Daoy (cell line): ENCODE results near the gene LRRTM4. TPM values are rescaled to one million over a fixed set of nuclear protein-coding genes. Genes with fewer than 3 reads are reported as not detected.
A peak's percentile ranks its signal among the peaks of the same experiment; 100 is the strongest.

ENCODE experiments used
- DNase-seq: peaks from one replicate; pipeline ENCODE4 v3.0.0-alpha.2; 2015; ENCODE audit warnings: low read depth
- total RNA-seq: library from RNA; depleted of rRNA; stranded (reverse); fragments of >200 nt; shearing (Covaris generic); gene quantifications from 2 replicates; pipeline ENCODE4 v1.2.3, GENCODE V29; 2014

LRRTM4 gene
- total RNA-seq, 1 experiment from 2014 or later, result 0.29 TPM

DNA sequence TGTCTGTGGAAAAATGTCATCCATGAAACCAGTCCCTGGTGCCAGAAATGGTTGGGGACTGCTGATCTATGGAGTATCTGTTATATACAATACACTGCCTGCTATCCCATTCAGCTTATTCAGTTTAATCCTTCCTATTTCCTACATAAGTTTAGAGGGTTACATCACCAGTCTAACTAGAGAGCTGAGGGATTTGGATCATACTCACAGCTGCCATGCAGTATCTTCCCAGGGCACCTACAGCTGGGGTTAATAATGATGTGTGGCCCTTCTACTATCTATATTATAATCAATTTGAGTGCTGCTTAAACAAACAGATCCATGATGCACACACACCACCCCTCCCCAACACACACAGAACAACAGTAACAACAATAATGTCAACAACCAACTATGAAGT is 524.0 kb downstream of the LRRTM4 start:
- no peak for DNase-seq

- DNase-seq, result no peak
Observed at GRCh38 chr2:76997296-76997695, 524.9 kb downstream of the LRRTM4 start.

DNA sequence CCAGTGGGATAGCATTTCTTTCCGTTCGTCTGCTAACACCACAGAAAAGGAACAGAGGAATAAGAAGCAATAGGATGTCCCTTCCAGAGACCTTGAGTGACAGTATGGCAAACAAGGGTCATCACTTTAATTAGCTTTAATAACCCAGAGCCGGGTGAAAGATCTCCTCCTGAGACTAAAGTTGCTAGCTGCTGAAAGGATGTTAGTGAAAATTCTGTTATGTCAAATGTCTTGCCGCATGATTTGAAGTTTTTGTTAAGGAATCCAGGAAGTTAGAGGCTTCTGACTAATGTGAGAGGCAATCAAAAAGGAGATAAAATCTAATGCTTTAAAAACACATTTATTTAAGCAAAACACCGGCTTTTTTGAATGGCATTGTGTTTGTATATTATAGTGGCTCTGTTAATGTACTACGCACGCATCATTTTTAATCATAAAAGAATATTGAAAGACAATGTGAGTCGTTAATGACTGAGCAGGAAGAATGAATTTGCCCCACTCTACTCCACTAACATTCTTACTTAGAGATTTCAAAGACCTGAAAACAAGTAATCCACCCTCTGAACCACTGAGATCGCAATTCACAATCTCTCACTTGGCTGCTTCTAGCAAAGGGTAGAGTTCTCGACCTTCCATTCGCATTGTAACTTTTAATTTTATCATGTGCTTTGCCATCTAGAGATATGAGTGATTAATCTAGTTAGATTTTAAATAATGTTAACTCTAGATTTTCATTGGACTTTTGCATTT is 536.6 kb downstream of the LRRTM4 start:
- no peak for DNase-seq

DNA sequence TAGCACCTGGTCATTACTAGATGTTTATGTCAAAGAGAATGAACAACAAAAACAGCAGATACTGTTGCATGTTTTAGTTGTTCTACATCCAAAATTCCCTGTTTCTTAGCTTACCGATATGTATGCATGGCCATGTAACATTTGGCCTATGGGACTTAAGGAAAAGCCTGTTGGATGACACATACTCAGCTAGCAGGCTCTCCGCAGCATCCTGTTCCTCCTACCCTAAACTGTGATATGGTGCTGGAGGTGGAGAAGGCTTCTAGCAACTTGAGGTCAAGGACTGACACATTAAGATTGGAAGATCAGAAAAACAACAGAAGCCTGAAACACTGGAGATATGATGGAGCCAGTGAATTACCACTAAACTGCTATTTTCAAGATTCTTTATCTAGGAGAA is 537.8 kb downstream of the LRRTM4 start:
- no peak for DNase-seq

DNA sequence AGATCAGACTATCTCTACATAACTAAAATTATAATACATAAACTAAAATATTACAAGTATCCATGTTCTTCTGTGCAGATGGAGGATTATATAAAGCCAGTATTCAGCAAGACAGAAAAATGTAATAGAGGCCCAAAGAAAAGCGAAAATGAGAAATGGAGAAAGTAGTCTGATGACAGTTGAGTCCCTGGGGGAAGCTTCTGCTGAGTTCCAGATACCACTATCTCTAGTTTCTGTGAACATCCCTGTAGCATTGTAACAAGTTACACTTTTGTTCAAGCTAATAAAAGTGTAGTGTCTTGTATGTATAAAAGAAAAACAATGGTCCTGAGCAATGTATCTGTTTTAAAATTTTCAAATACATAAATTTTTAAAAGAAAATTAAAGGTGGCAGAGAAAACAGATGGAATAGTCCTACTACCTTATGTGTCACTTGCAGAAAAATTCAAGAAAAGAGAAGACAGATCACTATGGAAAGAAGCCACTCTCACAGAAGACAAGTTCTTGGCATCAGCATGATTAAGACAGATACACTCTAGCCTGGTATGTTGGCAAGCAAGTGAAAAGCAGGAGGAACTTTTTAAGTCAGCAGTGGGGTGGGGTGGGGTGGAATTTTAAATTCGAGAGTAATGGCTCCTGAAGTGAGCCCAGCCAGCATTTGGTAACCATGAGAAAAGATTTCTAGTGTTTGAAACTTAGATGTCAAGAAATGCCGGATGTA is 541.9 kb downstream of the LRRTM4 start:
- DNase-seq, result no peak

DNA sequence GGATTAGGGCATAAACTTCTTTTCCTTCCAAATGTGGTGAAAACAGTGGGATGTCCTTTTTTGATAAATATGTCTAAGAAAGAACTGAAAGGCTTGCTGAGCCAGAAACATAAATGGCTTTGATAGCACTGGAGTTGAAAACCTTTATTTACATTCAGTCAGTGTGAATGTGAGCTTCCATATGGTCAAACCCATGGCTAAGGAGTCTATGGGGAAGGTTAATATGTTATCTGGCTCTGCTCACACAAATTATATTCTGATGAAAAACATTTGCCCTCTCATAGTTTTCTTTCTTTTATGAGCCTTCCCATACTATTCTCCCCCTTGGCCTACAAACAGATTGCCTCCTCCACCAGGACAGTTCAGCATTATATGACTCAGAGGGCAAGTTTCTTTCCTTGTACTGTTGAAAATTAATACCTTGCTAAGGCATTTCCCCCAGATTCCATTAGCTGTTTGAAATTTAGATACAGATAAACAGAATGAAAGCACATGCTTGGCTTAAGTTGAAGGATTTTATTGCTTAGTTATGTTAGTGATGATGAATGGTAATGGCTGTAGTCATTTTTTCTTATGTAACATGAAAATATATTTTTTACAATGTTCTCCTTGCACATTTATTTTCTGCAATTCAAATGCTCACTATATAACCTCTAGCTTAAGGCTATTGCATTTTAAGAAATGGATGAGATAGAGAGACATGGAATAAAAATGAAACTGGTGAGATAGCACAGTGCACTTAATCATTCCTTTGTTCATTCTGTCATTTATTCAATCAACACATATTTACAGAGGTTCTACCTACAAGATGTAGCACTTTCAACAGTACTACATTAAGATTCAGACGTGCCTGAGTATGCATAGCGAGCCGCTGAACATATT is 544.1 kb downstream of the LRRTM4 start:
- no peak for DNase-seq

DNA sequence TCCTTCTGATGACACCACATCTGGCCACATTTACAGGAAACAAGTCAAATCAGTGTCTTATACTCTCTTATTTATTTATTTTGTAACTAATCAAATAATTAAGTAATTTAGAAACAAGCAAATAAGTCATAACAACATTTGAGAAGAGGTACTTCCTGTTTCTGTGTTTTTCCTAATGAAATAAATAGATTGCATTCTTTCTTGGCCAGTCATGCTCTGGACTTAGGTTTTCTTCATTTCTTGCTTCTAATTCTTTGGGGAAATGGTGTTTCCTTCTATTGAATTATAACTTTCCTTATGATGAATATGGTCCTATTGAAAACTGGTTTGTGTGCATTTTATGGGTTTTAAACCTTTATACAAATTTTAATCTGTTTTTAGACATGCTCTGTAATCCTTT is 546.4 kb downstream of the LRRTM4 start:
- no peak for DNase-seq

DNA sequence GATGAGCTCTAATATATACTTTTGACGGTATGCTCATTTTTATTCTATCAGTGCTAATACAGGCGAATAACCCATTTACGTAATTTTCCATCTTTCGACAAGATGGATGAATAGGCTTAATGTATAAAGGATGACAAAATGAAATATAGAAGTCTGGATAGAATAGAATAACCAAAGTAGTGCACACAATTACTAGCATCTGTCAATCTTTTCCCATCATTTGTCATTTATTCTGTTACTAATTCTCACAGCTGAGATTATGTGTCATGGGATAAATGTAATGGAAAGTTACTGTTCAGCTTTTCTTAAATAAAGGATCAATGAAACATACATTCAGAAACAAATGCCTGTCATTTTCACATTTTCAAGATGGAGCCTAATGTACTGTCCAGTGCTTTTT is 548.6 kb downstream of the LRRTM4 start:
- DNase-seq, result no peak

- DNase-seq, result no peak
Observed at GRCh38 chr2:76965772-76966171, 556.4 kb downstream of the LRRTM4 start.

- no peak for DNase-seq
Observed at GRCh38 chr2:76958749-76959148, 563.4 kb downstream of the LRRTM4 start.

- DNase-seq, result peak; percentile 35
Observed at GRCh38 chr2:76953733-76954347, 568.3 kb downstream of the LRRTM4 start.

DNA sequence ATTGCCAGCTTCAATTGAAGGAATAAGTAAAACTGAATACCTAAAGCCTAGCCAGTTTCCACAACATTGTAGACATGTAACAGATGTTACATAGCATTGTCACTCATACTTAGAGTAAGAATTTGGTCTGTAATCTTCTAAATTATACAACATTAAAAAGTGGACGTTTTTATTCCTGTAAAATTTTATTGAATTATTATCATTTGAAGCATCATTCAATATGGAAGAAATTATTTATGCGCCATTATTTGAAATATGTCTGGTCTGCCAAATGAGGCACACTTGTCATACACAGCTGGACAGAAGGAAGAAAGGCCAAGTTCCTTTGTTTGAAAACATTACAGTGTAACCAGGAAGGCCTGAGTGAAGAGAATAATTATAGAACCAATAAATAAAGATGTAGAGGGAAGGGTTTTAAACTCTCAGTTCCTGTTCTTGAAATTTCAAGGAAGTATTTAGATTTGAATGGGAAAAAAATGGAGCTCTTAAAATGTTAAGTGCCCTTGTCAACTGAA is 575.5 kb downstream of the LRRTM4 start:
- DNase-seq, result no peak

DNA sequence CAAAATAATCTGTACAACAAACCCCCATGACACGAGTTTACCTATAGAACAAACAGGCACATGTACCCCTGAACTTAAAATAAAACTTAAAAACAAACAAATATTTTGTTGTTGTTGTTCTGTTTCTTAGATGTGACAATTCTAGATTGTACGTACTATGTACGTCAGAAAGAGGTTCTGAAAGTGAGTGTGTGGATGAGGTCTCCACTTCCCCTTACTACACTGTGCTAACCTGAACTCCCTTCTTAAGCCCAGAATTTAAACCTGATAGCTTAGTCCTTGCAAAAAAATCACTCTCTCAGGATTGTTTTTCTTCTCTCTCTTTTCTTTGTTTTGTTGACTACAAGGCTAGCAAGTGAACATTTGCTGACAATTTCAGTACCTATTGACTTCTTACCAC is 581.6 kb downstream of the LRRTM4 start:
- DNase-seq, result no peak

DNA sequence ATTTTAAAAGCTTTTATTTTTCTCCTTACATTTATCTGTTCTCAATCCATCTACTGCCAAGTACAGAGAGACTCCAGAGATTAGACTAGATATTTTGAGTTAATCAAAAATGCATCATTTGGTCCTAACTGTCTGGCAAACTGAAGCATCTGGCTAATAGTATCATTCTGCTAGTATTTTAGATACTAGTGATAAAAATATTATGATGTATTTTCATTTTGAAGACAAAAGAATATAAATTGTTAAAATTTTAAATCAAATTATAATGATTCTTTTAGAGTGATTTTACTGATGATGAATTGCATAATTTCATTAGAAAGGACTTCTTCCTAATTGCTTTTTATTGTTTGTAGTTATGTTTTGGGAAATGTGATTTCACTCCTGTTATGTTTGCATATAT is 584.0 kb downstream of the LRRTM4 start:
- DNase-seq, result no peak

- no peak for DNase-seq
Observed at GRCh38 chr2:76932550-76932949, 589.6 kb downstream of the LRRTM4 start.

GRCh38 chr2:76930056-76930744 is 592.0 kb downstream of the LRRTM4 start:
- no peak for DNase-seq

DNA sequence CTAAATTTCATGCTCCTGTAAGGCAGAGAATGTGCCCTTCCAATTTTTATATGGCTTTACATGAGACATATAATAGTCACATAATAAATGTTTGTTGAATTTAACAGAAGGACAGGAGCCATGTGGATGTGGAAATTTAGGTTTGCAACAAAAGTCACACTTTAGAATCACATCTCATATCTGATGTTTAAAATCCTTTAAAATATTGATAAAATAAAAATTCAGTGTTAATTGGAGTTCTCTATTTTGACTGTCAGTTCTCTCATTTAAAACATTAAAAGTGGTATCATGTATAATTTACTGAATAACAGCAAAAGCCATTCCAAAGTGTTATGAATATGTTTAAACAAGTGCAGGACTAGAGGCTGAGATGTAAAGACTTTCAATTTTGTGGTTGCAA is 594.1 kb downstream of the LRRTM4 start:
- no peak for DNase-seq

DNA sequence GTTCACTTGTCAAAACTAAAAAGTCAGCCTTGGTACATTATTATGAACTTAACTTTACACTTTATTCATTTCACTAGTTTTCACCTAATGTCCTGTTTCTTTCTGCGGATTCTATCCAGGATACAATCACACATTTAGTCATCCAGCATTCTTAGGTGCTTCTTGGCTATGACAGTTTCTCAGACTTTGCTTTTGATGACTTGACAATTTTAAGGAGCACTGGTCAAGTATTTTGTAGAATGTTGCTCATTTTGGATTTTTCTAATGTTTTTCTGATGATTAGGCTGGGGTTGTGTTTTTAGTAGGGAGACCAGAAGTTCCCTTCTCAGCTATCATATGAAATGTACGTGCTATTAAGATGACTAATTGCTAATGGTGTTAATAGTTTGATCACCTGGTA is 601.2 kb downstream of the LRRTM4 start:
- no peak for DNase-seq

DNA sequence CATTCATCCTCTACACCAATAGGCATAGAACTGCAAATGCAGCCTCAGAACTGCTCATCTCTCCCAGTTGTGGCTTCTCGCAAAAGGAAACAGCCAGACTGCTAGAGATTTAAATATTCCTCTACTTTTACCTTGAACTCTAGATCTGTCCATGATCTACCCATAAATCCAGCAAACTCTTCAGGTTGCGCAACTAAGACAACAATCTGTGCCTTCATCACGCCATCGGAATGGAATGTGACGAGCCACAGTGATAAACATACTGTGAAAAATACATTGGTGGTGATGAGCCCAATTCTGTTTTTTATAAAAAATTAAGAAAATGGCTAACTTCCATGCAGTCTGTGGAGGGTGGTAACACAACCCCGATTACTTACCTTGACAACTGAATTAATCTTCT is 626.7 kb downstream of the LRRTM4 start:
- DNase-seq, result peak; percentile 37

GRCh38 chr2:76870581-76870980 is 651.6 kb downstream of the LRRTM4 start:
- DNase-seq, result no peak

- no peak for DNase-seq
Observed at GRCh38 chr2:76870011-76870410, 652.2 kb downstream of the LRRTM4 start.
